Mesenchymal stem cell (in vitro differentiated cells and primary cell): ENCODE data around the gene ZNF592.

Source experiments
- DNase-seq: peaks from one replicate; pipeline ENCODE4 v3.0.0-alpha.2; 2013
- H2AFZ ChIP-seq: one replicate; pipeline ENCODE4 v1.6.1; 2013; ENCODE audit warnings: low read depth, mild to moderate bottlenecking, control low read depth, inconsistent platforms, low read length, moderate library complexity
- H2AK5ac ChIP-seq: 2 replicates; pipeline ENCODE4 v1.6.1; 2013; ENCODE audit warnings: low read length, moderate library complexity, mild to moderate bottlenecking, inconsistent platforms; ENCODE audit not compliant: severe bottlenecking
- H2BK120ac ChIP-seq: one replicate; pipeline ENCODE4 v1.6.1; 2013; ENCODE audit warnings: low read depth, mild to moderate bottlenecking, inconsistent platforms, low read length, moderate library complexity
- H2BK12ac ChIP-seq, 2 experiments: one replicate each; pipeline ENCODE4 v1.6.1; 2013; ENCODE audit warnings: inconsistent platforms in 2 of 2, low read length in 2 of 2, mild to moderate bottlenecking in 2 of 2, moderate library complexity in 2 of 2, control low read depth in 1 of 2
- H2BK15ac ChIP-seq: one replicate; pipeline ENCODE4 v1.6.1; 2013; ENCODE audit warnings: mild to moderate bottlenecking, low read depth, inconsistent platforms; ENCODE audit not compliant: poor library complexity, severe bottlenecking
- H2BK5ac ChIP-seq: 2 replicates; pipeline ENCODE4 v1.6.1; 2013; ENCODE audit warnings: low read depth, mild to moderate bottlenecking, low read length, control low read depth, inconsistent platforms; ENCODE audit not compliant: poor library complexity, severe bottlenecking
- H3K14ac ChIP-seq, 2 experiments: one replicate each; pipeline ENCODE4 v1.6.1; 2013; ENCODE audit warnings: inconsistent platforms in 2 of 2, low read length in 2 of 2, control low read depth in 1 of 2, mild to moderate bottlenecking in 1 of 2, moderate library complexity in 1 of 2
- H3K18ac ChIP-seq, 2 experiments: one replicate each; pipeline ENCODE4 v1.6.1; 2013; ENCODE audit warnings: inconsistent platforms in 2 of 2, low read length in 2 of 2, control low read depth in 1 of 2, low read depth in 1 of 2, mild to moderate bottlenecking in 1 of 2
- H3K23ac ChIP-seq, 2 experiments: one replicate each; pipeline ENCODE4 v1.6.1; 2013; ENCODE audit warnings: inconsistent platforms in 2 of 2, low read length in 2 of 2, mild to moderate bottlenecking in 2 of 2, moderate library complexity in 2 of 2, control low read depth in 1 of 2
- H3K27ac ChIP-seq: 2 replicates; pipeline ENCODE4 v1.5.1; 2013; ENCODE audit warnings: mild to moderate bottlenecking, moderate library complexity, low read length, control low read depth, inconsistent platforms; ENCODE audit not compliant: poor library complexity, severe bottlenecking
- H3K27me3 ChIP-seq, 2 experiments: 2 replicates each; pipeline versions ENCODE4 v1.6.1 to v1.7.0; 2013; ENCODE audit warnings: low read length in 2 of 2, mild to moderate bottlenecking in 2 of 2, moderate library complexity in 2 of 2, control low read depth in 1 of 2, inconsistent platforms in 1 of 2; ENCODE audit not compliant: control insufficient read depth in 1 of 2, insufficient read depth in 1 of 2
- H3K36me3 ChIP-seq, 2 experiments: 2 replicates each; pipeline versions ENCODE4 v1.6.1 to v1.7.0; 2013; ENCODE audit warnings: low read length in 2 of 2, control low read depth in 1 of 2, inconsistent platforms in 1 of 2, low read depth in 1 of 2, mild to moderate bottlenecking in 1 of 2; ENCODE audit not compliant: insufficient read depth in 2 of 2, control insufficient read depth in 1 of 2
- H3K4ac ChIP-seq, 2 experiments: one replicate each; pipeline ENCODE4 v1.6.1; 2013; ENCODE audit warnings: inconsistent platforms in 2 of 2, low read length in 2 of 2, mild to moderate bottlenecking in 2 of 2, moderate library complexity in 2 of 2, control low read depth in 1 of 2, low read depth in 1 of 2
- H3K4me1 ChIP-seq: 2 replicates; pipeline ENCODE4 v1.6.1; 2013; ENCODE audit warnings: low read depth, low read length, control low read depth; ENCODE audit not compliant: control insufficient read depth, insufficient read depth
- H3K4me2 ChIP-seq: 2 replicates; pipeline ENCODE4 v1.6.1; 2013; ENCODE audit warnings: low read length, mild to moderate bottlenecking, inconsistent platforms; ENCODE audit not compliant: poor library complexity, severe bottlenecking
- H3K4me3 ChIP-seq, 2 experiments: 2 replicates each; pipeline versions ENCODE4 v1.5.1 to v1.7.0; 2013; ENCODE audit warnings: low read length in 2 of 2, mild to moderate bottlenecking in 2 of 2, control low read depth in 1 of 2, low read depth in 1 of 2; ENCODE audit not compliant: insufficient read depth in 1 of 2
- H3K79me1 ChIP-seq: replicated peaks from 2 replicates; pipeline ENCODE4 v1.6.1; 2013; ENCODE audit warnings: mild to moderate bottlenecking, control low read depth, low read length, inconsistent platforms; ENCODE audit not compliant: poor library complexity, severe bottlenecking
- H3K9ac ChIP-seq: 2 replicates; pipeline ENCODE4 v1.7.0; 2013; ENCODE audit warnings: mild to moderate bottlenecking, low read length, moderate library complexity
- H3K9me3 ChIP-seq: 2 replicates; pipeline ENCODE4 v1.7.0; 2013; ENCODE audit warnings: mild to moderate bottlenecking, low read length; ENCODE audit not compliant: control insufficient read depth
- H4K8ac ChIP-seq: one replicate; pipeline ENCODE4 v1.6.1; 2013; ENCODE audit warnings: inconsistent platforms, mild to moderate bottlenecking, low read length, moderate library complexity
- H4K91ac ChIP-seq: one replicate; pipeline ENCODE4 v1.6.1; 2013; ENCODE audit warnings: mild to moderate bottlenecking, low read length, inconsistent platforms
- WGBS: methylation state at CpG from one replicate; pipeline ENCODE4 v1.1.7; 2013; ENCODE audit warnings: mixed read lengths; 5-methylcytosine and 5-hydroxymethylcytosine counted together

ZNF592 gene

GRCh38 chr15:84755736-84756527 is 7.5 kb downstream of the ZNF592 start:
- no peak overlapping the region for H2BK120ac ChIP-seq
- H3K9me3 ChIP-seq = no peaks in the 10 kb centered on the region
- no peak overlapping the region for H4K91ac ChIP-seq
- no peak overlapping the region for H3K4me2 ChIP-seq
- no peak overlapping the region for H3K27ac ChIP-seq
- no peak for DNase-seq
- H4K8ac ChIP-seq = no peak overlapping the region
- H3K23ac ChIP-seq = no peak overlapping the region
- peaks cover 11% of the 10 kb centered on the region for H3K4me1 ChIP-seq
- 100% methylated on average over 1 of the region's 1 CpG for WGBS
- no peak overlapping the region for H3K4ac ChIP-seq
- H2BK5ac ChIP-seq = no peak overlapping the region
- peaks cover 4% of the 10 kb centered on the region for H3K79me1 ChIP-seq
- no peak overlapping the region for H2AK5ac ChIP-seq
- H2BK12ac ChIP-seq = no peak overlapping the region
- no peak overlapping the region for H3K9ac ChIP-seq
- no peak overlapping the region for H2BK15ac ChIP-seq
- H3K27me3 ChIP-seq = no peaks in the 10 kb centered on the region
- H3K36me3 ChIP-seq = no peaks in the 10 kb centered on the region
- no peak overlapping the region for H2AFZ ChIP-seq
- no peak overlapping the region for H3K14ac ChIP-seq
- H3K4me3 ChIP-seq = no peak overlapping the region
- H3K18ac ChIP-seq = no peak overlapping the region

GRCh38 chr15:84759018-84759417 is 10.6 kb downstream of the ZNF592 start:
- no peak overlapping the region for H3K4ac ChIP-seq
- H3K9me3 ChIP-seq = no peaks in the 10 kb centered on the region

GRCh38 chr15:84760219-84760618 is 11.8 kb downstream of the ZNF592 start:
- Histone ChIP-seq H3K4me2 (no peak overlapping the region), H3K27me3 (no peaks in the 10 kb centered on the region), H3K23ac (no peak overlapping the region), H4K91ac (no peak overlapping the region), H3K4me1 (peaks cover 11% of the 10 kb centered on the region), H2BK12ac (no peak overlapping the region), H3K79me1 (peaks cover 4% of the 10 kb centered on the region), H3K36me3 (peaks cover 0 to 6% of the 10 kb centered on the region in 2 experiments), H2AK5ac (no peak overlapping the region), H2AFZ (no peak overlapping the region), H3K18ac (no peak overlapping the region), H3K9ac (no peak overlapping the region), H3K9me3 (no peaks in the 10 kb centered on the region), H3K14ac (no peak overlapping the region), H2BK15ac (no peak overlapping the region), H3K4me3 (no peak overlapping the region), H3K27ac (no peak overlapping the region), H2BK120ac (no peak overlapping the region), H2BK5ac (no peak overlapping the region), H4K8ac (no peak overlapping the region), H3K4ac (no peak overlapping the region)
- DNase-seq = no peak
- WGBS = no CpG with 5 or more reads among the region's 1 CpG

More at GRCh38 chr15:84759018-84759417, 10.6 kb downstream of the ZNF592 start:
- H4K8ac ChIP-seq = no peak overlapping the region
- H3K4me2 ChIP-seq = no peak overlapping the region
- H3K4me1 ChIP-seq = peaks cover 13% of the 10 kb centered on the region
- no peak overlapping the region for H3K27ac ChIP-seq
- no peak overlapping the region for H3K18ac ChIP-seq
- H4K91ac ChIP-seq = no peak overlapping the region
- H3K9ac ChIP-seq = no peak overlapping the region
- H2BK120ac ChIP-seq = no peak overlapping the region
- H3K36me3 ChIP-seq = no peaks in the 10 kb centered on the region
- H2AFZ ChIP-seq = no peak overlapping the region
- H3K4me3 ChIP-seq = no peak overlapping the region
- no peak overlapping the region for H2BK5ac ChIP-seq
- no peak overlapping the region for H3K14ac ChIP-seq
- peaks cover 4% of the 10 kb centered on the region for H3K79me1 ChIP-seq
- WGBS = no CpG with 5 or more reads among the region's 1 CpG
- H2BK12ac ChIP-seq = no peak overlapping the region
- DNase-seq = no peak
- no peak overlapping the region for H2AK5ac ChIP-seq
- H3K27me3 ChIP-seq = no peaks in the 10 kb centered on the region
- no peak overlapping the region for H3K23ac ChIP-seq
- no peak overlapping the region for H2BK15ac ChIP-seq

GRCh38 chr15:84761607-84762131 is 13.3 kb downstream of the ZNF592 start:
- Histone ChIP-seq H3K14ac (no peak overlapping the region), H2AFZ (no peak overlapping the region), H2BK12ac (no peak overlapping the region), H4K91ac (no peak overlapping the region), H3K27ac (no peak overlapping the region), H2BK15ac (no peak overlapping the region), H3K9ac (no peak overlapping the region), H3K4me2 (no peak overlapping the region), H2BK5ac (no peak overlapping the region), H3K36me3 (peaks cover 4 to 18% of the 10 kb centered on the region in 2 experiments), H3K4me1 (peaks cover 13% of the 10 kb centered on the region), H3K27me3 (no peaks in the 10 kb centered on the region), H3K4me3 (no peak overlapping the region), H3K18ac (no peak overlapping the region), H3K4ac (no peak overlapping the region), H4K8ac (no peak overlapping the region), H3K79me1 (peaks cover 4% of the 10 kb centered on the region), H3K23ac (no peak overlapping the region), H2AK5ac (no peak overlapping the region), H2BK120ac (no peak overlapping the region), H3K9me3 (no peaks in the 10 kb centered on the region)
- DNase-seq = no peak
- WGBS = 62% methylated on average over 3 of the region's 4 CpGs
